HG03097 (cell line): Measurements from ENCODE around the gene SPACA7.
"Not testable (repeated sequence)": the region's sequence is repeated elsewhere in the genome, so short reads cannot be mapped to it uniquely, and the experiment has no call there.

Source experiments
- ATAC-seq: cut with Tn5 transposase; IDR thresholded peaks from one replicate; pipeline ENCODE4 v1.9.1; 2021; ENCODE audit not compliant: unreplicated experiment, low FRiP score

Gene SPACA7

GRCh38 chr13:112416647-112417046 lies 40.5 kb downstream of the SPACA7 start:
- ATAC-seq, result no peak

- no peak for ATAC-seq
Observed at GRCh38 chr13:112417079-112417478, 40.9 kb downstream of the SPACA7 start.

- no peak for ATAC-seq
Observed at GRCh38 chr13:112424098-112424497, 47.9 kb downstream of the SPACA7 start.

- ATAC-seq, result no peak
Observed at GRCh38 chr13:112428704-112429103, 52.5 kb downstream of the SPACA7 start.

- ATAC-seq, result no peak
Observed at GRCh38 chr13:112431734-112432133, 55.6 kb downstream of the SPACA7 start.

GRCh38 chr13:112432734-112433133 lies 56.6 kb downstream of the SPACA7 start:
- ATAC-seq, result not testable (repeated sequence)

GRCh38 chr13:112433517-112433916 lies 57.4 kb downstream of the SPACA7 start:
- not testable (repeated sequence) for ATAC-seq

GRCh38 chr13:112434032-112434431 lies 57.9 kb downstream of the SPACA7 start:
- ATAC-seq, result no peak

- ATAC-seq, result no peak
Observed at GRCh38 chr13:112434937-112435523, 58.9 kb downstream of the SPACA7 start.

- no peak for ATAC-seq
Observed at GRCh38 chr13:112435973-112436372, 59.8 kb downstream of the SPACA7 start.

- no peak for ATAC-seq
Observed at GRCh38 chr13:112438094-112438493, 61.9 kb downstream of the SPACA7 start.

- no peak for ATAC-seq
Observed at GRCh38 chr13:112438515-112438914, 62.4 kb downstream of the SPACA7 start.

- no peak for ATAC-seq
Observed at GRCh38 chr13:112441226-112441625, 65.1 kb downstream of the SPACA7 start.

- no peak for ATAC-seq
Observed at GRCh38 chr13:112441779-112442310, 65.7 kb downstream of the SPACA7 start.

- ATAC-seq, result no peak
Observed at GRCh38 chr13:112442483-112443090, 66.4 kb downstream of the SPACA7 start.

- ATAC-seq, result no peak
Observed at GRCh38 chr13:112443191-112443994, 67.2 kb downstream of the SPACA7 start.

GRCh38 chr13:112443995-112444311 lies 67.8 kb downstream of the SPACA7 start:
- ATAC-seq, result no peak

GRCh38 chr13:112444416-112445399 lies 68.6 kb downstream of the SPACA7 start:
- no peak for ATAC-seq

- no peak for ATAC-seq
Observed at GRCh38 chr13:112445411-112446271, 69.5 kb downstream of the SPACA7 start.
